ENCODE measurements around the gene IMMP2L. TPM values are rescaled to one million over a fixed set of nuclear protein-coding genes. Genes with fewer than 3 reads are reported as not detected.

IMMP2L gene
- total and polyA plus RNA-seq, 2 of the 4 experiments (the other 2 are of a cell fraction) = 5.8 to 9.3 TPM

DNA sequence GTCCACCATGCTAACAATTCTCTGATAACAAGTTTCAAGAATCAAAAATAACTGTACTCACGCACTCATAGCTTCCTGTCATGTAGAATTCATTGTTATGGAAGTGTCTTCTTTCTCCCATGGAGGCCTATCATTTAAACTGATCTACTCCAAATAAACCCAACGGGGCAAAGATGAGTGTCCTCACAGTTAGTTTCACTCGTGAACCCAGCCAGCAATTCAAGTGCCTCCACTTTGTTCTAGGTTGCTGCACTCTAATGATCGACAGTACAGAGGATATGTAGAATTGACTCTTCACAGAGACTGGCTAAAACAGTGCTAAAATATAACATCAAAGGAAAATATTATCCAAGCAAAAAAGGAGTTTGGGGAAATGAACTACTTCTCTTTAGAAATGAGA, 360.0 kb downstream of the IMMP2L start:
- ATAC-seq (ENCODE audit: low read depth) = no peak
- CTCF ChIA-PET = interaction anchor here (1.1 kb wide), 1 partner anchor 25 kb away, joined by 3 read pairs; no protein-coding TSS in a partner anchor
- WGBS, 2 experiments (ENCODE audit: extremely low coverage in 2 of 2, insufficient read length in 1 of 2) = no CpG with 5 or more reads among the region's 4 CpGs

More for the DNA sequence above, 360.0 kb downstream of the IMMP2L start:
- Histone ChIP-seq H3K18ac (ENCODE audit: low read depth, low read length) (no peak overlapping the region), H3K14ac (replicated peaks; ENCODE audit: low read depth, low read length) (no peak overlapping the region), H4K20me1 (ENCODE audit: insufficient read depth, low read length) (no peaks in the 10 kb centered on the region), H3K9me3 (ENCODE audit: control insufficient read depth, insufficient read depth, low read length) (no peaks in the 10 kb centered on the region; the same call in 1 of the 2 replicates), H3K9ac (ENCODE audit: low read depth, low read length) (no peak overlapping the region), H2AK5ac (ENCODE audit: low read depth, low read length) (no peak overlapping the region), H3K23ac (ENCODE audit: low read depth, low read length) (no peak overlapping the region), H3K4me1 (ENCODE audit: control insufficient read depth, insufficient read depth, low read length) (no peaks in the 10 kb centered on the region), H2BK20ac (ENCODE audit: low read depth, low read length) (no peak overlapping the region), H3K4me3 (ENCODE audit: insufficient read depth, low read depth, low read length) (no peak overlapping the region), H3K79me1 (ENCODE audit: low read depth in 1 of 2, low read length in 2 of 2) (no peaks in the 10 kb centered on the region), H2BK5ac (ENCODE audit: low read depth, low read length, poor library complexity, severe bottlenecking) (no peak overlapping the region), H3K4me2 (ENCODE audit: low read depth, low read length) (no peak overlapping the region), H2AK9ac (replicated peaks; ENCODE audit: low read depth, low read length, poor library complexity) (no peak overlapping the region), H3K4ac (ENCODE audit: low read depth, low read length) (no peak overlapping the region), H2BK120ac (ENCODE audit: low read depth, low read length) (no peak overlapping the region), H3K56ac (ENCODE audit: extremely low read depth, insufficient read depth, low read length) (no peak overlapping the region), H3K9me1 (ENCODE audit: insufficient read depth, low read length) (no peaks in the 10 kb centered on the region), H3K27ac (ENCODE audit: insufficient read depth, low read length) (no peak overlapping the region), H3K36me3 (ENCODE audit: control insufficient read depth, insufficient read depth, low read length) (no peaks in the 10 kb centered on the region), H4K5ac (ENCODE audit: low read depth, low read length) (no peak overlapping the region), H3K27me3 (ENCODE audit: control insufficient read depth, insufficient read depth, low read length) (no peaks in the 10 kb centered on the region), H2BK15ac (ENCODE audit: low read depth, low read length) (no peak overlapping the region), H2AFZ (replicated peaks; ENCODE audit: low read length, poor library complexity) (no peak overlapping the region), H4K8ac (ENCODE audit: low read depth in 2 of 2, low read length in 2 of 2) (no peak overlapping the region), H4K91ac (ENCODE audit: insufficient read depth, low read depth, low read length) (no peak overlapping the region)
- POLR2A ChIA-PET (ENCODE audit: unreplicated experiment) = no interaction called here
- dilution Hi-C loops (cut with HindIII; ENCODE audit: low sequenced_read_pairs, unreplicated experiment) = no loop called here
- no peak for DNase-seq
- no TSS peak for BruUV-seq (replicated peaks)
- TF ChIP-seq MAFK (IDR thresholded peaks at IDR 0.05; ENCODE audit: low read depth, low read length) (no peak), RAD21 (IDR thresholded peaks at IDR 0.05; ENCODE audit: low read length) (no peak), RFX5 (IDR thresholded peaks at IDR 0.05; ENCODE audit: low read depth, low read length) (no peak), RCOR1 (IDR thresholded peaks at IDR 0.05; ENCODE audit: insufficient replicate concordance, low read length) (no peak), USF2 (IDR thresholded peaks at IDR 0.05; ENCODE audit: low read depth, low read length) (no peak), MXI1 (IDR thresholded peaks at IDR 0.05; ENCODE audit: borderline replicate concordance, low read depth, low read length) (no peak), BHLHE40 (IDR thresholded peaks at IDR 0.05; ENCODE audit: low read depth, low read length) (no peak), CTCF (conservative IDR thresholded peaks at IDR 0.05; ENCODE audit: low read depth, low read length) (no peak), CHD1 (IDR thresholded peaks at IDR 0.05; ENCODE audit: low read depth, low read length) (no peak), MAZ (IDR thresholded peaks at IDR 0.05; ENCODE audit: borderline replicate concordance, low read depth, low read length) (no peak), NFE2L2 (IDR thresholded peaks at IDR 0.05; ENCODE audit: low read depth, low read length) (no peak), SMC3 (IDR thresholded peaks at IDR 0.05; ENCODE audit: low read depth, low read length) (no peak)
- TF ChIP-seq, protein P1, sequence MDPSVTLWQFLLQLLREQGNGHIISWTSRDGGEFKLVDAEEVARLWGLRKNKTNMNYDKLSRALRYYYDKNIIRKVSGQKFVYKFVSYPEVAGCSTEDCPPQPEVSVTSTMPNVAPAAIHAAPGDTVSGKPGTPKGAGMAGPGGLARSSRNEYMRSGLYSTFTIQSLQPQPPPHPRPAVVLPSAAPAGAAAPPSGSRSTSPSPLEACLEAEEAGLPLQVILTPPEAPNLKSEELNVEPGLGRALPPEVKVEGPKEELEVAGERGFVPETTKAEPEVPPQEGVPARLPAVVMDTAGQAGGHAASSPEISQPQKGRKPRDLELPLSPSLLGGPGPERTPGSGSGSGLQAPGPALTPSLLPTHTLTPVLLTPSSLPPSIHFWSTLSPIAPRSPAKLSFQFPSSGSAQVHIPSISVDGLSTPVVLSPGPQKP (IDR thresholded peaks at IDR 0.05; ENCODE audit: borderline replicate concordance, low read depth, low read length) = no peak
- in situ Hi-C loops (cut with MboI; ENCODE audit: low sequenced_read_pairs) = no loop called here
- intact Hi-C loops (cut with micrococcal nuclease) = no loop called here
